ENCODE data around the gene PPDPF.

GRCh38 chr20:63507083-63507743 is 13.4 kb upstream of the PPDPF start:
- no peak for TF ChIP-seq CTCF (conservative IDR thresholded peaks at IDR 0.05)
- TF ChIP-seq EZH2 (IDR thresholded peaks at IDR 0.05; ENCODE audit: low read depth), result no peak

All from PC-9 (cell line).